Esophagus squamous epithelium (tissue), 4 donors: Measurements from ENCODE around the gene PLXDC2.

ENCODE experiments used
- POLR2A ChIP-seq, 4 donors: fragments of 450-650 bp; IDR thresholded peaks; one replicate each; pipeline ENCODE4 v1.6.1; 2017; ENCODE audit warnings: antibody characterized with exemption in 4 of 4, mild to moderate bottlenecking in 4 of 4, moderate library complexity in 3 of 4
- TF ChIP-seq, protein P1 (sequence below), 6 experiments: fragments of 450-650 bp in 4 of 6; fragments of 200-600 bp in 2 of 6; sonication (generic) in 2 of 6; IDR thresholded peaks; one replicate each; pipeline ENCODE4 v1.5.1; 2016 to 2019; ENCODE audit warnings: antibody characterized with exemption in 6 of 6, mild to moderate bottlenecking in 4 of 6, moderate library complexity in 4 of 6

DNA sequence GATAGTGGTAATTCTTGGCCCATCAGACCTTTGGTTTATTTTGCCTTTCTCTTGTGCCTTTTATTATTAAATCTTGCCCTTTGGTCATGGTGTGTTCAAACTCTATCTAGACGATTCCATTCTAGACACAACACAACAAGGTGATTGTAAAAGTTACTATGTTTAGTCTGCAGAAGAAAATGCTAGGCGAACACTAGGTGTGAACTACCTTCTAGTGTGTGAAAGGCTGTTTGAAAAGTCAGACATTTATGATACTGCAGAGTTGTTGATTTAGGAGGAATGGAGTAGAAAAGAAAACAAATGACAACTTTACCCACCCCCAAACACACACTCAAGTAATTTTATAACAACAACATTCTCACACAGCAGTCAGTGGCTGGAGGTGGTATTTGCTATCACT is 103.4 kb downstream of the PLXDC2 start:
- TF ChIP-seq, protein P1, sequence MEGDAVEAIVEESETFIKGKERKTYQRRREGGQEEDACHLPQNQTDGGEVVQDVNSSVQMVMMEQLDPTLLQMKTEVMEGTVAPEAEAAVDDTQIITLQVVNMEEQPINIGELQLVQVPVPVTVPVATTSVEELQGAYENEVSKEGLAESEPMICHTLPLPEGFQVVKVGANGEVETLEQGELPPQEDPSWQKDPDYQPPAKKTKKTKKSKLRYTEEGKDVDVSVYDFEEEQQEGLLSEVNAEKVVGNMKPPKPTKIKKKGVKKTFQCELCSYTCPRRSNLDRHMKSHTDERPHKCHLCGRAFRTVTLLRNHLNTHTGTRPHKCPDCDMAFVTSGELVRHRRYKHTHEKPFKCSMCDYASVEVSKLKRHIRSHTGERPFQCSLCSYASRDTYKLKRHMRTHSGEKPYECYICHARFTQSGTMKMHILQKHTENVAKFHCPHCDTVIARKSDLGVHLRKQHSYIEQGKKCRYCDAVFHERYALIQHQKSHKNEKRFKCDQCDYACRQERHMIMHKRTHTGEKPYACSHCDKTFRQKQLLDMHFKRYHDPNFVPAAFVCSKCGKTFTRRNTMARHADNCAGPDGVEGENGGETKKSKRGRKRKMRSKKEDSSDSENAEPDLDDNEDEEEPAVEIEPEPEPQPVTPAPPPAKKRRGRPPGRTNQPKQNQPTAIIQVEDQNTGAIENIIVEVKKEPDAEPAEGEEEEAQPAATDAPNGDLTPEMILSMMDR (IDR thresholded peaks at IDR 0.05): no peak
- no peak for TF ChIP-seq POLR2A (IDR thresholded peaks at IDR 0.05)
